Fibroblast of skin of right quadriceps (primary cell): ENCODE results near the gene RTKN.

Experiments used
- DNase-seq: peaks from one replicate; pipeline ENCODE4 v3.0.0-alpha.2; 2013

Gene RTKN

DNA sequence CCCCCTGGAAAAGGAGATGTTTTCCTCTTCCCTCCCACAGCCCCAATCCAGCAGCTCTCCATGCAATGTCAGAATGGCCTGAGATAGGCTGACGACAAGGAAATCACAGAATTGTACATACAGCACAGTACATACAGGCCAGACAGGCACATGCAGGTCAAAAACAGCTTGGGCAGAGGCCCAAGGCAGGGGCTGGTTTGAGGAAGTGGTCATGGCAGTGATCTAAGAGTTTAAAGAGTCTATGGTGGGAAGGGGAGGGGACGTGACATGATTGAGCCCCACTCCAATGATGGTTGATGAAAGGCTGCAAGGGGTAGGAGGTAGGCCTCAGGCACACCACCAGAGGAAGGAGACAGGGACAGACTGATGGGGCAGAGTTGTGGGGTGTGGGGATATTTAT is 65.9 kb downstream of the RTKN start:
- DNase-seq: no peak
